Endothelial cell (in vitro differentiated cells): Measurements from ENCODE around the gene RUNX3. TPM values are rescaled to one million over a fixed set of nuclear protein-coding genes. Genes with fewer than 3 reads are reported as not detected.

Experiments used
- DNase-seq: peaks from one replicate; pipeline ENCODE4 v3.0.0; 2021; ENCODE audit warnings: low spot score
- H3K27ac Mint-ChIP-seq: one replicate; pipeline ENCODE4 v1.8.0; 2021; ENCODE audit warnings: mixed read lengths, inconsistent platforms; ENCODE audit not compliant: unreplicated experiment
- H3K27me3 Mint-ChIP-seq: one replicate; pipeline ENCODE4 v1.8.0; 2021; ENCODE audit warnings: mild to moderate bottlenecking, moderate library complexity, mixed read lengths, inconsistent platforms; ENCODE audit not compliant: unreplicated experiment
- H3K36me3 Mint-ChIP-seq: one replicate; pipeline ENCODE4 v1.8.0; 2021; ENCODE audit warnings: mild to moderate bottlenecking, low read depth, mixed read lengths, inconsistent platforms; ENCODE audit not compliant: unreplicated experiment
- H3K4me1 Mint-ChIP-seq: one replicate; pipeline ENCODE4 v1.8.0; 2021; ENCODE audit warnings: mild to moderate bottlenecking, mixed read lengths, inconsistent platforms; ENCODE audit not compliant: unreplicated experiment
- H3K4me3 Mint-ChIP-seq: one replicate; pipeline ENCODE4 v1.8.0; 2021; ENCODE audit warnings: mild to moderate bottlenecking, mixed read lengths, inconsistent platforms; ENCODE audit not compliant: unreplicated experiment
- H3K9me3 Mint-ChIP-seq: one replicate; pipeline ENCODE4 v1.8.0; 2021; ENCODE audit warnings: mixed read lengths, inconsistent platforms; ENCODE audit not compliant: unreplicated experiment
- total RNA-seq: library from RNA; stranded (reverse); fragmentation: NEBNext Ultra II Directional; extraction: Animal tissue kit (Norgen Biotek cat#: 25700); gene quantifications from one replicate; pipeline ENCODE4 v1.2.1, GENCODE V29; 2021; ENCODE audit not compliant: unreplicated experiment
- TF ChIP-seq, protein P1 (sequence below): fragments of 200-600 bp; sonication (generic); IDR thresholded peaks from one replicate; pipeline ENCODE4 v1.5.0; 2021; ENCODE audit warnings: antibody characterized with exemption; ENCODE audit not compliant: unreplicated experiment

The RUNX3 gene
- total RNA-seq, 1 donor from 2014 or later, result 1.8 TPM

DNA sequence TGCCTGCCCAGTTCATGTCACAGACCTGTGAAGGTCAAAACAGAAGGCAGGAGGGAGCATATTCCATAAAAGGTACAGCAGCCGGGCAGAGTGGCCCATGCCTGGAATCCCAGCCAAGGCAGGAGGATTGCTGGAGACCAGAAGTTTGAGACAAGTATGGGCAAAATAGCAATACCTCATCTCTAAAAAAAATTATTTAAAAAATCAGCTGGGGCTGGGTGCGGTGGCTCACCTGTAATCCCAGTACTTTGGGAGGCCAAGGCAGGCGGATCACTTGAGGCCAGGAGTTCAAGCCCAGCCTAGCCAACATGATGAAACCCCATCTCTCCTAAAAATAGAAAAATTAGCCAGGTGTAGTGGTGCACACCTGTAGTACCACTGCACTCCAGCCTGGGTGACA is 64.5 kb downstream of the RUNX3 start:
- no peak overlapping the region for H3K4me3 Mint-ChIP-seq

DNA sequence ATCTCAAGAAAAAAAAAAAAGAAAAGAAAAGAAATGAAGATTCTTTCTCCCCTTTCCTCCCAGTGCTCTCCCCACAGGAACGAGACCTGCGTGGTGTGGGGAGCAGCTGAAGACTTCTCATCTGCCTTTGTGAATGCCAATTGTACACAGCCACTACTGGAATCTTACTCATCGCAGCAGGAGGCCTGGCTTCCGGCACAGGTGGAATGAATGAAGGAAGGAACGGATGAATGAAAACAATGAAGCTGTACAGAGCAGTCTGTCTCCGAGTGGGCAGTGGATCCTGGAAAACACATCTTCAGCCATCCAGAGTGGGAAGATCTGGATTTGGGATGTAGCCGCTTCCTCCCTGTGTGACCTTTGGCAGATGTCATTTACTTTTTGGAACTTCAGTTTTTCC is 64.9 kb downstream of the RUNX3 start:
- Mint-ChIP-seq H3K27ac (no peak overlapping the region), H3K4me3 (no peak overlapping the region), H3K9me3 (no peaks in the 10 kb centered on the region), H3K36me3 (no peaks in the 10 kb centered on the region), H3K27me3 (peaks cover 13% of the 10 kb centered on the region), H3K4me1 (peaks cover 14% of the 10 kb centered on the region)
- DNase-seq, result no peak
- TF ChIP-seq, protein P1, sequence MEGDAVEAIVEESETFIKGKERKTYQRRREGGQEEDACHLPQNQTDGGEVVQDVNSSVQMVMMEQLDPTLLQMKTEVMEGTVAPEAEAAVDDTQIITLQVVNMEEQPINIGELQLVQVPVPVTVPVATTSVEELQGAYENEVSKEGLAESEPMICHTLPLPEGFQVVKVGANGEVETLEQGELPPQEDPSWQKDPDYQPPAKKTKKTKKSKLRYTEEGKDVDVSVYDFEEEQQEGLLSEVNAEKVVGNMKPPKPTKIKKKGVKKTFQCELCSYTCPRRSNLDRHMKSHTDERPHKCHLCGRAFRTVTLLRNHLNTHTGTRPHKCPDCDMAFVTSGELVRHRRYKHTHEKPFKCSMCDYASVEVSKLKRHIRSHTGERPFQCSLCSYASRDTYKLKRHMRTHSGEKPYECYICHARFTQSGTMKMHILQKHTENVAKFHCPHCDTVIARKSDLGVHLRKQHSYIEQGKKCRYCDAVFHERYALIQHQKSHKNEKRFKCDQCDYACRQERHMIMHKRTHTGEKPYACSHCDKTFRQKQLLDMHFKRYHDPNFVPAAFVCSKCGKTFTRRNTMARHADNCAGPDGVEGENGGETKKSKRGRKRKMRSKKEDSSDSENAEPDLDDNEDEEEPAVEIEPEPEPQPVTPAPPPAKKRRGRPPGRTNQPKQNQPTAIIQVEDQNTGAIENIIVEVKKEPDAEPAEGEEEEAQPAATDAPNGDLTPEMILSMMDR, result no peak

More for the DNA sequence above, 64.5 kb downstream of the RUNX3 start:
- Mint-ChIP-seq H3K9me3 (no peaks in the 10 kb centered on the region), H3K27ac (no peak overlapping the region), H3K4me1 (peaks cover 14% of the 10 kb centered on the region), H3K36me3 (no peaks in the 10 kb centered on the region), H3K27me3 (peaks cover 13% of the 10 kb centered on the region)
- TF ChIP-seq, protein P1, result no peak
- no peak for DNase-seq

DNA sequence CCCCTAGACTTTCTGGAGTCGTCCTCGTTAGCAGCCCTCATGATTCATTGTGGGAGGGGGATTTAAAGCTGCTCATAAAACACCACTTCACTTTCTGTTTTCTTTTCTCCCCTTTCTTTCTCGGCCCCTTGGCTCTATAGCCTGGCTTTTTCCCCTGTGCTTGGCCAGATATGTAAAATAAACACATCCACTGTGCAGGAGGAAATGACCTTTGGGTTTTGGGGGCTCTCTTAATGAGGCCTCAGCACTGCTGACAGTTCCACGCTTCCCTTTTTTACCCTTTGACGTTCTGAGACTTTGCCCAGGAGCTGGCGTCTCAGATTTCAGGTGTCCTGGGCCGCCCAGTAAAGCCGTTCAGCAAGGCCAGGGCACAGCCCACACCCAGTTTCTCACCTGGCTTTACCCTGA is 65.7 kb downstream of the RUNX3 start:
- no peak for DNase-seq
- Mint-ChIP-seq H3K27ac (peak overlapping the region; percentile 63), H3K4me3 (no peak overlapping the region)

DNA sequence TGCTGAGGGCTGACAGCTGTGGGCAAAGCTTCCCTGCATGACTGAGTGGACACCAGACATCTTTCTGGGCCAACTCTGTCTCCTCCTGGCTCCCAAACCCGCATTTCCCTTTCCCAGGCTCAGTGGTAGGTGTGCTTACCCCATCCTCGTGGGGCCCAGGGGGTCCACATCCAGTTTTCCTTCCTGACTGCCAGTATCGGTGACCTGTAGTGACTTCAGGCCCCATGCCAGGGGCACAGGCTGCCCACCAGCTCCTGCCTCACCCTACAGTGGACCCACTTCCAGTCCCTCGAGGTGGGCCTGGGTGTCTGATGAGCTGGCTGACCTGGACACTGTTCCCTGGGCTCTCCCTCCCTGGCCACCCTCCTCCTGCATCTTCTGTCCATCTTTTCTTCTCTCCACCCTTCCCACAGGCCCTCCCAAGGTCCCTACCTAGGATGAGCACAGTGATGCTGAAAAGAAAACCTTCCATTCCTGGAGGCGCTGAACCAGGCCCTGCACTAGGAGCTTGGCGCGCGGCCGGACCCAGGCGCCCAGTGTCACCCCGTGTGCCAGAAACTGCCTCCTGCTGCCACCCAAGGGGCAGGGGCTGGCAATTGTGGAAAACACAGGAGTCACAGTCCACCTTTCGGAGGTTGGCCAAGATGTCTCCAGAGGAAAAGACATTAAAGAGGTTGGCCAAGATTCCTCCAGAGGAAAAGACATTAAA is 67.1 kb downstream of the RUNX3 start:
- Mint-ChIP-seq H3K4me3 (no peak overlapping the region), H3K4me1 (peaks cover 14% of the 10 kb centered on the region), H3K27ac (no peak overlapping the region), H3K27me3 (peaks cover 7% of the 10 kb centered on the region), H3K36me3 (no peaks in the 10 kb centered on the region), H3K9me3 (no peaks in the 10 kb centered on the region)
- DNase-seq, result no peak
- TF ChIP-seq, protein P1, result no peak

More for the DNA sequence above, 65.7 kb downstream of the RUNX3 start:
- Mint-ChIP-seq H3K36me3 (no peaks in the 10 kb centered on the region), H3K27me3 (peaks cover 12% of the 10 kb centered on the region), H3K9me3 (no peaks in the 10 kb centered on the region), H3K4me1 (peaks cover 14% of the 10 kb centered on the region)
- TF ChIP-seq, protein P1, result no peak

DNA sequence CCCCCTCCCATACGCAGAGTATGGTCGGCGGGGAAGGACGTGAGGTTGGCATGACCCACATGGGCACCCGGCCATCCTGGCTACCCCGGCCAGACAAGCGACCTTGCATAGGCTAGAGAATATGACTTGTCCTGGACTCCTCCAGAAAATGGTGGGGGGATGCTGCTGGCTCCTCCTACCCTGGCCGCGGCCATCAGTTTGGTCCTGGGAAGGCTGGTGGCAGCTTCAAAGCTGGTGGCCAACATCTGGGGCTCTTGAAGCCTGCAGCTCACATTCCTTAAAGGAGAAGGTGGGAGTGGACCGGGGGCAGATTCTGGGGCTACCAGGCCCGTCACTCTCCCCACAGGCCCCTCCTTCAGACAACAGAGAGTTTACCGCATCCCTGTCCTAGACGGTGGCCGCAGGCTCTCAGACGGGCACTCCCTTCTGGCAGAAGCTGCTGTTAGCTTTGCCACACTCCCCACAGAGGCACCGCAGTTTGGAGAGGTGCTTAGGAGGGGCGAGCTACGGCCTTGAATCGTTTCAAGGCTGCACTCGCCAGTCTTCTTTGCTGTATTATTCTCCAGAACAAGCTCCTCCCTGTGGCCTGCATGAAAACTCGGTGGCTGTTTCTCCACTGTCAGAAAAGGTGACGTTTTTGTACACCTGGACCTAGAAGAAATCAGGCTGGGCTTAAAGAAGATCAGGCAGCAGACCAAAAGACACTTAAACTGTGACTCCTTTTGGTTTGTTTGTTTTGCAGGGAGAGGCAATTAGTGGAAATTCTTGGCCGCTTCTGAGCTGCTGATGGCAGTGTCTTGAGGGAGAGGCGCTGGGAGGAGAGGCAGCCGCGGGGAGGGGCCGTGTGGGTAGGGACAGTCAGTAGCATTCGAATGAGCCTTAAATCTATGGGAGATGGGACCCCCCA is 68.0 kb downstream of the RUNX3 start:
- DNase-seq, result no peak
- no peaks in the 10 kb centered on the region for H3K36me3 Mint-ChIP-seq

More for the DNA sequence above, 68.0 kb downstream of the RUNX3 start:
- peaks cover 14% of the 10 kb centered on the region for H3K4me1 Mint-ChIP-seq
- TF ChIP-seq, protein P1, result no peak
- H3K27me3 Mint-ChIP-seq, result peaks cover 6% of the 10 kb centered on the region
- H3K27ac Mint-ChIP-seq, result no peak overlapping the region
- no peak overlapping the region for H3K4me3 Mint-ChIP-seq
- H3K9me3 Mint-ChIP-seq, result no peaks in the 10 kb centered on the region
